Nephron (organoid): ENCODE results near the gene TPRX1.
"Not testable (repeated sequence)": the region's sequence is repeated elsewhere in the genome, so short reads cannot be mapped to it uniquely, and the experiment has no call there.

Experiments
- H3K27ac Mint-ChIP-seq, 3 experiments: 2 replicates each; pipeline ENCODE4 v1.8.0; 2020; ENCODE audit warnings: mixed read lengths in 3 of 3, mild to moderate bottlenecking in 2 of 3, moderate library complexity in 1 of 3
- H3K27me3 Mint-ChIP-seq: 2 replicates; pipeline ENCODE4 v1.8.0; 2021; ENCODE audit warnings: low read depth, mild to moderate bottlenecking, moderate library complexity, mixed read lengths
- H3K36me3 Mint-ChIP-seq: 2 replicates; pipeline ENCODE4 v1.8.0; 2020; ENCODE audit warnings: low read depth, mixed read lengths
- H3K4me1 Mint-ChIP-seq: 2 replicates; pipeline ENCODE4 v1.8.0; 2020; ENCODE audit warnings: mixed read lengths
- H3K4me3 Mint-ChIP-seq, 3 experiments: 2 replicates each; pipeline ENCODE4 v1.8.0; 2020; ENCODE audit warnings: mild to moderate bottlenecking in 3 of 3, mixed read lengths in 3 of 3, moderate library complexity in 2 of 3
- H3K9me3 Mint-ChIP-seq: 2 replicates; pipeline ENCODE4 v1.8.0; 2020; ENCODE audit warnings: mixed read lengths
- TF ChIP-seq, protein P1 (sequence below), 3 experiments: fragments of 200-600 bp; sonication (generic); IDR thresholded peaks; one replicate each; pipeline ENCODE4 v1.5.0; 2021; ENCODE audit warnings: antibody characterized with exemption in 3 of 3; ENCODE audit not compliant: unreplicated experiment in 3 of 3

The TPRX1 gene

GRCh38 chr19:47805313-47805712, 962 bp upstream of the TPRX1 start:
- H3K36me3 Mint-ChIP-seq: no peaks in the 10 kb centered on the region
- H3K4me3 Mint-ChIP-seq: no peak overlapping the region
- peaks cover 5% of the 10 kb centered on the region for H3K9me3 Mint-ChIP-seq
- TF ChIP-seq, protein P1, sequence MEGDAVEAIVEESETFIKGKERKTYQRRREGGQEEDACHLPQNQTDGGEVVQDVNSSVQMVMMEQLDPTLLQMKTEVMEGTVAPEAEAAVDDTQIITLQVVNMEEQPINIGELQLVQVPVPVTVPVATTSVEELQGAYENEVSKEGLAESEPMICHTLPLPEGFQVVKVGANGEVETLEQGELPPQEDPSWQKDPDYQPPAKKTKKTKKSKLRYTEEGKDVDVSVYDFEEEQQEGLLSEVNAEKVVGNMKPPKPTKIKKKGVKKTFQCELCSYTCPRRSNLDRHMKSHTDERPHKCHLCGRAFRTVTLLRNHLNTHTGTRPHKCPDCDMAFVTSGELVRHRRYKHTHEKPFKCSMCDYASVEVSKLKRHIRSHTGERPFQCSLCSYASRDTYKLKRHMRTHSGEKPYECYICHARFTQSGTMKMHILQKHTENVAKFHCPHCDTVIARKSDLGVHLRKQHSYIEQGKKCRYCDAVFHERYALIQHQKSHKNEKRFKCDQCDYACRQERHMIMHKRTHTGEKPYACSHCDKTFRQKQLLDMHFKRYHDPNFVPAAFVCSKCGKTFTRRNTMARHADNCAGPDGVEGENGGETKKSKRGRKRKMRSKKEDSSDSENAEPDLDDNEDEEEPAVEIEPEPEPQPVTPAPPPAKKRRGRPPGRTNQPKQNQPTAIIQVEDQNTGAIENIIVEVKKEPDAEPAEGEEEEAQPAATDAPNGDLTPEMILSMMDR (IDR thresholded peaks at IDR 0.05; ENCODE audit: unreplicated experiment in 3 of 3): no peak
- H3K27ac Mint-ChIP-seq: no peak overlapping the region
- peaks cover 9% of the 10 kb centered on the region for H3K27me3 Mint-ChIP-seq
- no peaks in the 10 kb centered on the region for H3K4me1 Mint-ChIP-seq

- not testable (repeated sequence) for H3K9me3 Mint-ChIP-seq, H3K36me3 Mint-ChIP-seq, H3K4me1 Mint-ChIP-seq, H3K4me3 Mint-ChIP-seq, H3K27ac Mint-ChIP-seq
- peaks cover 10% of the 10 kb centered on the region for H3K27me3 Mint-ChIP-seq
Measured at GRCh38 chr19:47803671-47804070, 680 bp downstream of the TPRX1 start.

DNA sequence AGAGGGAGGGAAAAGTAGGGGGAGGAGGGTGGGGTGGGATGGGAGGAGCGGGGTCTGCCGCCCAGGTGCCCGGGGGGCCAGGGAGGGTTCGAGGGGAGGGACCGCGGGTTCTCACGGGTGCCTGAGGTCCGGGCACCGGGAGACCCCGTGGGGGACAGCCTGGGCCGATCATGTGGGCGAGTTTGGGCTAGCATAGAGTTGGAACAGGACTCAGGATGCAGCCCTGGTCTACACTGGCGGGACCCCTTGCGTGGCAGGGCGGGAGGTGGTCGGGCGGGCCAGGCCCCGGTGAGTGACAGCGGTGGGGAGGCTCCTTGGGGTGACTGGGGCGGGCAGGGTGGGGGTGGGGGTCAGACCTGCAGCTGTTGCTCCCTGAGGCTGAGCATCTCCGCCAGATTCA, 1.2 kb downstream of the TPRX1 start:
- not testable (repeated sequence) for H3K4me1 Mint-ChIP-seq, H3K36me3 Mint-ChIP-seq, H3K9me3 Mint-ChIP-seq, H3K27ac Mint-ChIP-seq, H3K4me3 Mint-ChIP-seq
- peaks cover 10% of the 10 kb centered on the region for H3K27me3 Mint-ChIP-seq

DNA sequence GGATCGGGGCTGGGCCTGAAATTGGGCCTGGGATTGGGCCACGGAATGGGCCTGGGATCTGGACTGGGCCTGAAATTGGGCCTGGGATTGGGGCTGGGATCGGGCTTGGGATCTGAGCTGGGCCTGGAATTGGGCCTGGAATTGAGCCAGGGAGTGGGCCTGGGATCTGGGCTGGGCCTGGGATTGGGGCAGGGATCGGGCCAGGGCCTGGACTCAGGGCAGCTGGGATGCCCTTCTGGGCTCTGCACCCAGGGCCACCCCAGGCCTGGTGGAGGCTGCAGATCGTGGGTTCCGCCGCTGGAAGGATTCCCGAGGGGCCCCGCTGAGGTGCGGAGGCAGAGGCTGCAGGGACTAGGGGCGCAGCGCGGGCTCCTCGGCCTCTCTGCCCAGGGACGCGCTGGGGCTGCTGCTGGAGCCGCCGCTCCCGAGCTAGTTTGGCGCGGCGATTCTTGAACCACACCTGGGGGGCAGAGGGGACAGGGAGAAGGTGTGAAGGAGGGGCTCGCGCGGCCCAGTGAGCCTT, 1.8 kb downstream of the TPRX1 start:
- no peaks in the 10 kb centered on the region for H3K36me3 Mint-ChIP-seq
- H3K4me1 Mint-ChIP-seq: no peaks in the 10 kb centered on the region
- H3K4me3 Mint-ChIP-seq: no peak overlapping the region
- no peak overlapping the region for H3K27ac Mint-ChIP-seq
- H3K27me3 Mint-ChIP-seq: peaks cover 10% of the 10 kb centered on the region
- TF ChIP-seq, protein P1 (IDR thresholded peaks at IDR 0.05; ENCODE audit: unreplicated experiment in 3 of 3): no peak
- peaks cover 9% of the 10 kb centered on the region for H3K9me3 Mint-ChIP-seq

- H3K27ac Mint-ChIP-seq: no peak overlapping the region
- peaks cover 2% of the 10 kb centered on the region for H3K4me1 Mint-ChIP-seq
- TF ChIP-seq, protein P1 (IDR thresholded peaks at IDR 0.05; ENCODE audit: unreplicated experiment in 3 of 3): no peak
- peaks cover 9% of the 10 kb centered on the region for H3K9me3 Mint-ChIP-seq
- H3K27me3 Mint-ChIP-seq: peaks cover 10% of the 10 kb centered on the region
- H3K36me3 Mint-ChIP-seq: peaks cover 5% of the 10 kb centered on the region
- no peak overlapping the region for H3K4me3 Mint-ChIP-seq
Measured at GRCh38 chr19:47801270-47801669, 3.1 kb downstream of the TPRX1 start.

DNA sequence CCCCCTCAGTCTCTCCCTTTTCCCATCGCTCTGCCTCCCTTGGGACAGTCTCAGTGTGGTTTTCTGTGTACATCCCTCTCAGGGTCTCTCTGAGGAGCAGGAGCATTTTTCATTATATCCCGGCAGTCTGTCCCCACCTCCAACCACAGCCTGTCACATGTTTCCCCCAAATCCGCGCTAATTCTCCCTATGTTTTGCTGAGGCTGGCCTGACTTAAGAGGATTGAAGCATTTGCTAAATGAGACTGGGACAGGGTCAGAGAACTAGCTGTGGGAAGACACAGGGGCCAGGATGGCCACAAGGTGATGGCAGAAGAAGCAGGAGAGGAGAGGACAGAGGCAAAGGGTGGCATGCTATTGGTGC, 5.5 kb downstream of the TPRX1 start:
- Mint-ChIP-seq H3K4me1 (peaks cover 4% of the 10 kb centered on the region), H3K27me3 (peaks cover 5% of the 10 kb centered on the region), H3K36me3 (peaks cover 5% of the 10 kb centered on the region), H3K9me3 (peaks cover 9% of the 10 kb centered on the region), H3K27ac (no peak overlapping the region), H3K4me3 (no peak overlapping the region)
- TF ChIP-seq, protein P1 (IDR thresholded peaks at IDR 0.05; ENCODE audit: unreplicated experiment in 3 of 3): no peak

- H3K36me3 Mint-ChIP-seq: peaks cover 5% of the 10 kb centered on the region
- peaks cover 9% of the 10 kb centered on the region for H3K9me3 Mint-ChIP-seq
- TF ChIP-seq, protein P1 (IDR thresholded peaks at IDR 0.05; ENCODE audit: unreplicated experiment in 3 of 3): no peak
- H3K27me3 Mint-ChIP-seq: peaks cover 5% of the 10 kb centered on the region
- peaks cover 4% of the 10 kb centered on the region for H3K4me1 Mint-ChIP-seq
- H3K27ac Mint-ChIP-seq: no peak overlapping the region
- no peak overlapping the region for H3K4me3 Mint-ChIP-seq
Measured at GRCh38 chr19:47797996-47798903, 6.1 kb downstream of the TPRX1 start.
